Measurements from ENCODE around the gene NSMCE1. TPM values are rescaled to one million over a fixed set of nuclear protein-coding genes. Genes with fewer than 3 reads are reported as not detected.

The NSMCE1 gene
- total and polyA plus RNA-seq, 2 donors (not counting 1 experiment from before 2014, with no cell fraction given), result 29.0 to 61.9 TPM

DNA sequence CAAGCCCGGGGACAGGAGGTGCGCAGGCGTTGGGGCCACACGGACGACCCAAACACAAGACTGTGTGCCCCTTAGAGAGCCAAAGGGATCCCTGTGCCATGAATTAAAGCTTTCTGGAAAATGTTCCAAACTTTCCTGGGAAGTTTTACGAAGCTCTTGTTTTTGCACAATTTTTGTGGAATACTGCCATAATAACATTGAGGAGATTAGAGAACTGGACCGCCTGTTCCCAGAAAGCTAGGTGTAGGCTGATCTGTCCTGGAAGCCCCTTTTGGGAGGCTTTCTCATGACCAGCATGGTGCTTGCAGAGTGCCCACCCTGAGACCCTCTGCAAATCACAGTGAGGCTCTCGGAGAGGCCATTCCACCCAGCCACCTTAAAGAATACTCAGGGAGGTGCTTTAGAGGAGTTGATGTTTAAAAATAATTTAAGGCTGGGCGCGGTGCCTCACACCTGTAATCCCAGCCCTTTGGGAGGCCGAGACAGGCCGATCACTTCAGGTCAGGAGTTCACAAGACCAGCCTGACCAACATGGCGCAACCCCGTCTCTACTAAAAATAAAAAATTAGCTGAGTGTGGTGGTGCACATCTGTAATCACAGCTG, 64.2 kb downstream of the NSMCE1 start:
- Histone ChIP-seq H4K20me1 (ENCODE audit: control insufficient read depth, insufficient read depth, low read length, poor library complexity, severe bottlenecking) (no peaks in the 10 kb centered on the region), H3K9ac (ENCODE audit: low read length) (peak overlapping the region; percentile 91), H3K27ac (ENCODE audit: low read length in 2 of 2) (peak overlapping the region; percentile 93 to 94), H2AFZ (ENCODE audit: insufficient read depth, low read depth, low read length, poor library complexity, severe bottlenecking) (peak overlapping the region; percentile 96), H3K79me2 (ENCODE audit: control insufficient read depth, insufficient read depth, low read length) (peaks cover 39% of the 10 kb centered on the region), H3K27me3 (replicated peaks in 1 of 4; ENCODE audit: control extremely low read depth in 1 of 4, control insufficient read depth in 3 of 4, insufficient read depth in 4 of 4, low read length in 3 of 4) (no peaks in the 10 kb centered on the region), H3K4me3 (ENCODE audit: control extremely low read depth in 1 of 5, extremely low read depth in 1 of 5, insufficient read depth in 1 of 5, low read depth in 2 of 5, low read length in 4 of 5) (peak overlapping the region; percentile 50 to 95 (median 82)), H3K4me1 (ENCODE audit: control insufficient read depth in 2 of 2, insufficient read depth in 2 of 2, low read length in 2 of 2) (peaks cover 43 to 54% of the 10 kb centered on the region in 2 donors), H3K36me3 (replicated peaks in 1 of 2; ENCODE audit: control extremely low read depth in 1 of 2, control insufficient read depth in 1 of 2, extremely low read depth in 1 of 2, insufficient read depth in 2 of 2, low read length in 1 of 2) (peaks cover 0 to 6% of the 10 kb centered on the region in 2 experiments), H3K4me2 (replicated peaks; ENCODE audit: low read depth, low read length, poor library complexity, severe bottlenecking) (peak overlapping the region; percentile 94), H3K9me3 (ENCODE audit: control extremely low read depth in 1 of 3, control insufficient read depth in 2 of 3, insufficient read depth in 1 of 3, low read length in 2 of 3) (peaks cover 0 to 3% (median 0%) of the 10 kb centered on the region in 3 donors)
- peak overlapping the region; percentile 100 for H3K27ac Mint-ChIP-seq
- ATAC-seq (ENCODE audit: low read depth) (no peak), DNase-seq (no peak)
- TF ChIP-seq EZH2 (IDR thresholded peaks at IDR 0.05; ENCODE audit: borderline replicate concordance, insufficient read depth, low read depth, low read length, poor library complexity, severe bottlenecking), result no peak
- TF ChIP-seq, protein P1, sequence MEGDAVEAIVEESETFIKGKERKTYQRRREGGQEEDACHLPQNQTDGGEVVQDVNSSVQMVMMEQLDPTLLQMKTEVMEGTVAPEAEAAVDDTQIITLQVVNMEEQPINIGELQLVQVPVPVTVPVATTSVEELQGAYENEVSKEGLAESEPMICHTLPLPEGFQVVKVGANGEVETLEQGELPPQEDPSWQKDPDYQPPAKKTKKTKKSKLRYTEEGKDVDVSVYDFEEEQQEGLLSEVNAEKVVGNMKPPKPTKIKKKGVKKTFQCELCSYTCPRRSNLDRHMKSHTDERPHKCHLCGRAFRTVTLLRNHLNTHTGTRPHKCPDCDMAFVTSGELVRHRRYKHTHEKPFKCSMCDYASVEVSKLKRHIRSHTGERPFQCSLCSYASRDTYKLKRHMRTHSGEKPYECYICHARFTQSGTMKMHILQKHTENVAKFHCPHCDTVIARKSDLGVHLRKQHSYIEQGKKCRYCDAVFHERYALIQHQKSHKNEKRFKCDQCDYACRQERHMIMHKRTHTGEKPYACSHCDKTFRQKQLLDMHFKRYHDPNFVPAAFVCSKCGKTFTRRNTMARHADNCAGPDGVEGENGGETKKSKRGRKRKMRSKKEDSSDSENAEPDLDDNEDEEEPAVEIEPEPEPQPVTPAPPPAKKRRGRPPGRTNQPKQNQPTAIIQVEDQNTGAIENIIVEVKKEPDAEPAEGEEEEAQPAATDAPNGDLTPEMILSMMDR (IDR thresholded peaks at IDR 0.05), result no peak
- WGBS (ENCODE audit: insufficient coverage), result 33% methylated on average over 7 of the region's 14 CpGs
- ChIA-PET POLR2A (interaction anchor here (1.0 to 2.4 kb wide), 9 partner anchors 12 to 171 kb away, joined by 3 to 24 read pairs (median 4); no protein-coding TSS in a partner anchor), CTCF (interaction anchor here (0.8 to 3.2 kb wide), 10 partner anchors 18 to 251 kb away, joined by 3 to 21 read pairs (median 4); no protein-coding TSS in a partner anchor)
- peak overlapping the region; percentile 97 for H3K4me3 Mint-ChIP-seq
- H3K4me1 Mint-ChIP-seq, result peaks cover 59% of the 10 kb centered on the region
- H3K27me3 Mint-ChIP-seq, result no peaks in the 10 kb centered on the region
- intact Hi-C loops (cut with micrococcal nuclease), result no loop called here
- H3K9me3 Mint-ChIP-seq (ENCODE audit: insufficient read depth), result no peaks in the 10 kb centered on the region

Data from B cell (primary cell).